PC-3 (cell line): Measurements from ENCODE around the gene GPR32.
"Not testable (repeated sequence)": the region's sequence is repeated elsewhere in the genome, so short reads cannot be mapped to it uniquely, and the experiment has no call there.

Source experiments
- CTCF ChIP-seq: fragments of 300-600 bp; sonication (generic); conservative IDR thresholded peaks from 2 replicates; pipeline ENCODE4 v1.5.1; 2017; ENCODE audit warnings: antibody characterized with exemption, low read depth, mild to moderate bottlenecking, low read length
- EZH2 ChIP-seq: fragments of 300-600 bp; sonication (generic); IDR thresholded peaks from one replicate; pipeline ENCODE4 v1.6.1; 2017; ENCODE audit warnings: antibody characterized with exemption, mild to moderate bottlenecking, low read length; ENCODE audit not compliant: unreplicated experiment

- TF ChIP-seq CTCF, EZH2: not testable (repeated sequence)
Measured at GRCh38 chr19:50772912-50773311, 2.6 kb downstream of the GPR32 start.
